ENCODE data around the gene NNMT.

- TF ChIP-seq CTCF (IDR thresholded peaks at IDR 0.05; ENCODE audit: low read depth, low read length, poor library complexity, severe bottlenecking) = no peak
- TF ChIP-seq EZH2phosphoT487 (IDR thresholded peaks at IDR 0.05; ENCODE audit: borderline replicate concordance, low read length) = no peak
Observed at GRCh38 chr11:114326776-114327175, 30.6 kb downstream of the NNMT start.
